Measurements from ENCODE around the gene TBC1D5.

DNA sequence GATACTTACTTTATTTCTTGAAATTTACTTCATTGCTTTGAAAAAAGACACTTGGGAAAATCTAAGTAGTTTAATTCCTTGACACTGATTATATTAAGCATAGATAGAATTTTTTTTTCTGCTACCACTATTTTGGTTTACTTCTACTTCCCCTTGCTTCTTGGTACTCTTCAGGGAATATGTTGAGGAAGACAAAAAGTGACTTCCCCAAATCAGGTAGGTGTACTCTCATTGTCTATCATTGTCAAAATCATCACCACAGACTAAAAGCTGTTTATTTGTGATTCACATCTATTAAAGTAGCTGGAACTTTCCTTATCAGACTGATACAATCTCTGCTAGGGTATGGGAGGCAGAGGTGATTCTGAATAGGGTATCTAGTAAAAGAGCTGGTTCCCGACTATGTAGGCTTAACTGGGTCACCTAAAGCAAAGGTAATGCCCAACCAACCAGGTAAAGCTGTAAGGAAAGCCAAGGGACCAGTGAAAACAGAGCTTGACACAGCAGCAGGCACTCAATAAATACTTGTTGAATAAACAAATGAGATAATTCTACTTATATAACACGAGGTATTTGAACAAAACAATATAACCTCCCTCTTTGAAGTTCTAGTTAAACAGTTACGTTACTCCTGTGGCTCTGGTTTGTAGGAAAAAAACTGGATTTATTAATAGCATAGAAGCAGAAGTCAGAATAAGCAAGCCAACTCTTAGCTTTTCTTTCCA is 510.7 kb downstream of the TBC1D5 start:
- TF ChIP-seq, protein P1, sequence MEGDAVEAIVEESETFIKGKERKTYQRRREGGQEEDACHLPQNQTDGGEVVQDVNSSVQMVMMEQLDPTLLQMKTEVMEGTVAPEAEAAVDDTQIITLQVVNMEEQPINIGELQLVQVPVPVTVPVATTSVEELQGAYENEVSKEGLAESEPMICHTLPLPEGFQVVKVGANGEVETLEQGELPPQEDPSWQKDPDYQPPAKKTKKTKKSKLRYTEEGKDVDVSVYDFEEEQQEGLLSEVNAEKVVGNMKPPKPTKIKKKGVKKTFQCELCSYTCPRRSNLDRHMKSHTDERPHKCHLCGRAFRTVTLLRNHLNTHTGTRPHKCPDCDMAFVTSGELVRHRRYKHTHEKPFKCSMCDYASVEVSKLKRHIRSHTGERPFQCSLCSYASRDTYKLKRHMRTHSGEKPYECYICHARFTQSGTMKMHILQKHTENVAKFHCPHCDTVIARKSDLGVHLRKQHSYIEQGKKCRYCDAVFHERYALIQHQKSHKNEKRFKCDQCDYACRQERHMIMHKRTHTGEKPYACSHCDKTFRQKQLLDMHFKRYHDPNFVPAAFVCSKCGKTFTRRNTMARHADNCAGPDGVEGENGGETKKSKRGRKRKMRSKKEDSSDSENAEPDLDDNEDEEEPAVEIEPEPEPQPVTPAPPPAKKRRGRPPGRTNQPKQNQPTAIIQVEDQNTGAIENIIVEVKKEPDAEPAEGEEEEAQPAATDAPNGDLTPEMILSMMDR (IDR thresholded peaks at IDR 0.05): no peak
- no peak for TF ChIP-seq POLR2A (IDR thresholded peaks at IDR 0.05)
